GM12875 (cell line): Measurements from ENCODE around the gene FAM136A.

Source experiments
- H3K4me3 ChIP-seq: one replicate; pipeline ENCODE4 v1.5.1; 2011; ENCODE audit warnings: low read depth, low read length, control low read depth
- TF ChIP-seq, protein P1 (sequence below): IDR thresholded peaks from 2 replicates; pipeline ENCODE4 v1.5.1; 2011; ENCODE audit warnings: low read depth, mild to moderate bottlenecking, control low read depth, inconsistent platforms, low read length, moderate library complexity, borderline replicate concordance; ENCODE audit not compliant: insufficient read depth

FAM136A gene

DNA sequence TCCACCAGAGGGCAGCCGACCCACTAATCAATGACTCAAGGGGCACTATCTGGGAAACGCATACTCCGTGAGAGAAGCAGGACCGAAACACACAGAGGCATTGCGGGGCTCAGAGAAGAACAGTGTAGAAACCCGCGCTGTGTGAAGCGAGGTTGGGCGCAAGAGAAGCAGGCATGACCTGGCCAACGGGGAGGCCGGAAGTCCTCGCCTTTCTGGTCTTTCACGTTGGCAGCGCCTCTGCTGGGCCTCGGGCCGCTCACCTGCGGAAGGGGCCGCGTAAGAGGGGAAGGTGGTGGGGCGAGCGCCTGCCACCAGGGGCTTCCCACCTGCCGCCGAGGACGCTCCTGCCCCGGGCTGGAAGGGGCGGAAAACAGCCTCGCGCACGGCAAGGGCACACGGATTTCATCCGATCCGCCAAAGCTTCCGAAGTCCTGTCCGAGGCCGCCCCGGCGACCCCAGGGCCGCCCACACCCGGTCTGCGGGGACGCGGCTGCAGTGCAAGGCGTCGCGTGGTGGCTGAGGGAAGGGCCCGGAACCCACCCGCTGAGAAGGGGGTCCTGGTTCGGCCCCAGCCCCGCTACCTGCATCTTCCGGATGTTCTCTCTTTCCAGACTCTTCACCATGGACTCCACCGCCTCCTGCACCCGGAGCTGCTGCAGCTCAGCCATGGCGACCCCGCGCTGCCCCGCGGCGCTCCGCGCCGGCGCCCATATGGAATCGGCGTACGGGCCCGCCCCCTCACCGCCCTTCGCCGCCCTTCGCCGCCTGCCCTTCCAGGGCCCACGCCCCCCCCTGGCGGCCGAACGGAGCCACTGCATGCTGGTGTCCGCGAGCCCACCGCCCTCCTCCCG lies at the start of gene FAM136A:
Gene FAM136A (minus strand): TSS at position 724 of the 851 bp plus-strand sequence. CDS start 56 bp downstream, at position 668.
- TF ChIP-seq, protein P1, sequence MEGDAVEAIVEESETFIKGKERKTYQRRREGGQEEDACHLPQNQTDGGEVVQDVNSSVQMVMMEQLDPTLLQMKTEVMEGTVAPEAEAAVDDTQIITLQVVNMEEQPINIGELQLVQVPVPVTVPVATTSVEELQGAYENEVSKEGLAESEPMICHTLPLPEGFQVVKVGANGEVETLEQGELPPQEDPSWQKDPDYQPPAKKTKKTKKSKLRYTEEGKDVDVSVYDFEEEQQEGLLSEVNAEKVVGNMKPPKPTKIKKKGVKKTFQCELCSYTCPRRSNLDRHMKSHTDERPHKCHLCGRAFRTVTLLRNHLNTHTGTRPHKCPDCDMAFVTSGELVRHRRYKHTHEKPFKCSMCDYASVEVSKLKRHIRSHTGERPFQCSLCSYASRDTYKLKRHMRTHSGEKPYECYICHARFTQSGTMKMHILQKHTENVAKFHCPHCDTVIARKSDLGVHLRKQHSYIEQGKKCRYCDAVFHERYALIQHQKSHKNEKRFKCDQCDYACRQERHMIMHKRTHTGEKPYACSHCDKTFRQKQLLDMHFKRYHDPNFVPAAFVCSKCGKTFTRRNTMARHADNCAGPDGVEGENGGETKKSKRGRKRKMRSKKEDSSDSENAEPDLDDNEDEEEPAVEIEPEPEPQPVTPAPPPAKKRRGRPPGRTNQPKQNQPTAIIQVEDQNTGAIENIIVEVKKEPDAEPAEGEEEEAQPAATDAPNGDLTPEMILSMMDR: peak; percentile 98
- peak within 1 kb of the TSS; percentile 88 for H3K4me3 ChIP-seq

DNA sequence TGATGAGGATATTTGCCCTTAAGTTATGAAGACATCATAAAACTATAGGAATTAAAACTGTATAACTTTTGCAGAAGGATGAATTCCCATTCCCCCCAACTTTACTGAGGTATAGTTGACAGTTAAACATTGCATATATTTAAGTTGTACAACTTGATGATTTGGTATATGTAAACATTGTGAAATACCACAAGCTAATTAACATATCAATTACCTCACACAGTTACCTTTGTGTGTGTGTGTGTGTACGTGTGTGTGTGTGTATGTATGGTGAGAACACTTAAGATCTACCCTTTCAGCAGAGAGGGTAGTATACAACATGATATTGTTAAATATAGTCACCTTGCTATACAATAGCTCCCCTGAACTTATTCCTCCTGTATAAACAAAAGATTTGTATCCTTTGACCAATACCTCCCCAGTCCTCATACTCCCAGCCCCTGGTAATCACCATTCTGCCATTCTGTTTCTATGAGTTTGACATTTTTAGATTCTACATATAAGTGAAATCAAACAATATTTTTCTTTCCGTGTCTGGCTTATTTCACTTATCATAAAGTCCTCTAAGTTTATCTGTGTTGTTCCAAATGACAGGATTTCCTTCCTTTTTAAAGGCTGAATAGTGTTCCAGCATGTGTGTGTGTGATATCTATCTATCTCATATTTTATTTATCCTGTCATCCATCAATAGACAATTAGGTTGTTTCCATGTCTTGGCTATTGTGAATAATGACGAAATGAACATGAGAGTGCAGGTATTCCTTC lies 48.2 kb upstream of the FAM136A start:
- TF ChIP-seq, protein P1: no peak
- H3K4me3 ChIP-seq: no peak overlapping the region

DNA sequence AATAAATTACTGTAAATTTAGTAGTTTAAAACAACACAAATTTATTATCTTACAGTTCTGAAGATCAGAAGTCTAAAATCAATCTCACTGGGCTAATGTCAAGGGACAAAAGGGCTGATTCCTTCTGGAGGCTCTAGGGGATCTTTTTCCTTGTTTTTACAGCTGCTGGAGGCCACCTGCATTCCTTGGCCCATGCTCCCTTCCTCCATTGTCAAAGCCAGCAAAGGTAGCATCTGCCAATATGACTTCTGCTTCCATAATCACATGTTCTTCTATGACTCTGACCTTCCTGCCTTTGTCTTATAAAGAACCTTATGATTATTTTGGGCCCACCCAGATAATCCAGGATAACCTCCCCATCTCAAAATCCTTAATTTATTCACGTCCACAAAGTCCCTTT lies 46.0 kb upstream of the FAM136A start:
- H3K4me3 ChIP-seq: no peak overlapping the region
- TF ChIP-seq, protein P1: no peak

DNA sequence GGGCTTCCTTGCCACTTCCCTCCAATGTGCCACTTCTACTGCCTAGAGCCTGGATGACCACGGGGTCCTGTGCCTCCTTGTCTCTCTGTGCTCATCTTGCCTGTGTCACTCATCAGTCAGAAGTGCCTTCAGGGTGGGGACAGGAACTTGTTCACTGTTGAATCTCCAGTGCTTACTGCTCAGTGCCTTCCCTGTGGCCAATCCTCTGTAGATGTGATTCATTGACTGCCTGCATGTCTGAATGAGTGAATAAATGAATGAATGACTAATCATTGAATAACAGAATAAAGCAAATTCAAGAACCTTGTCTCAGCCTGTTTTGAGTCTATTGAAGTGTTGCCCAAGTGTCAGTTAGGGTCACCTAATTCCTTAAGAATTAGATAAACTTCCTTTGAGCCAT lies 42.3 kb upstream of the FAM136A start:
- TF ChIP-seq, protein P1: no peak
- no peak overlapping the region for H3K4me3 ChIP-seq

DNA sequence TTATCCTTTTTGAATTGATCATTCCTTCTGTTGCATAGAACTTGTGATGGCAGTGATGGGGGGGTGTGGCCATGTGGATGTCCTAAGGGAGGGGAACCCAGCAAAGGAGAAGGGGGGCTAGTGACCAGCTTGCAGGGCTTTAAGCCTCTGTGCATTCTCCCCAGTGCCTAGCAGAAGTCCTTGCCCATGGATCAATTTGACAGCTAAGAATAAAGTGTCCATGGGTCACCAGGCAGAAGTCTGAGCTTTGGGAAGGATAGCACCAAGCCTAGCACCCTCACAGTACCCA lies 39.6 kb upstream of the FAM136A start:
- TF ChIP-seq, protein P1: no peak
- H3K4me3 ChIP-seq: no peak overlapping the region

DNA sequence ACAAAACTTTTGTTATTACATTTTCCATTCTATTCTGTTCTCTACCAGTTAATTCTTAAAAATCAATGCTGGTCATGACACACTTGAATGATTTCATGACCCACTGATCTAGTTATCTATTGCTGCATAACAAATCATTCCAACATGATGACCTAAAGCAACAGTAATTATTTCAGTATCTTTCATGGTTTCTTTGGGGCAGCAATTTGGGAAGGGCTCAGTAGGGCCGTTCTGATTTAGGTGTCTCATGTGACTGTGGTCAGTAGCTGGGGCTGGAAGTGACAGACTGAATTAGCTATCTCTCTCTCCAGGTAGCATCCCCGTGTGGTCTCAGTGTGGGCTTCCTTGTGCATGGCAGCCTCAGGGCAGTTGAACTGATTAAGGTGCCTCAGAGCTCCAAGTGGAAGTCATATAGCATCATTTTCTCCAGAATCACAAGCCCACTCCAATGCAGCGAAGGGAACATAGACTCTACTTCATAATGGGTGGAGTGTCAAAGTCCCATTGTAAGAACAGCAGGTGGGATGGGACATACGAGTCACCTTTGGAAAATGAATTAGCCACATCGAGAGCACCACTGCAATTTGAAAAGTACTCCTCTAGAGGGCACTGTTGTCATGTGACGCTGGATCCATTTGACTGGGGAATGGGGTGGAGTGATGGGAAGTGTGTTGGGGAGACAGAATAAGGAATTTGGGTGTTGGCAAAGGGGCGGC lies 39.1 kb upstream of the FAM136A start:
- H3K4me3 ChIP-seq: no peak overlapping the region
- TF ChIP-seq, protein P1: peak; percentile 73

DNA sequence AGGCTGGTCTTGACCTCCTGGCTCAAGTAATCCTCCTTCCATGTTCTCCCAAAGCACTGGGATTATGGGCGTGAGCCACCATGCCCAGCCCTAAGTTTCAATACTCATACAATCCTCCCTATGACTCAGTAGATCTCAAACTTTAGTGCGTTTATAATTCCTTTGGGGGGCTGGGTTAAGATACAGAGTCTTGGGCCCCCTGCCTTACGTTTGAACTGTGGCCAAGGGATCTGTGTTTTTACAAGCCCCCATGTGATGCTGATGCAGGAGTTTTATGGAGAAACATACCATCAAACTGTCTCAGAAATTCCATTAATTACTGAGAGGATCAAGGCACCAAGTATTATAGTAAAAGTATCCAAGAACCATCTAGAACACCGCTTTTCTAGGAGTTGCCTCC lies 38.2 kb upstream of the FAM136A start:
- TF ChIP-seq, protein P1: no peak
- H3K4me3 ChIP-seq: no peak overlapping the region
